Liver (tissue), 9 donors: ENCODE results near the gene CPNE8. TPM values are rescaled to one million over a fixed set of nuclear protein-coding genes. Genes with fewer than 3 reads are reported as not detected.

ENCODE experiments used
- DNase-seq: peaks from one replicate; pipeline ENCODE4 v3.0.0-alpha.2; 2017; ENCODE audit warnings: low spot score
- H3K27ac ChIP-seq, 2 donors: one replicate each; pipeline ENCODE4 v1.7.0; 2013; ENCODE audit warnings: inconsistent platforms in 2 of 2, low read length in 2 of 2, control low read depth in 1 of 2, low read depth in 1 of 2, mild to moderate bottlenecking in 1 of 2
- H3K27me3 ChIP-seq, 4 donors: one replicate each; pipeline versions ENCODE4 v1.6.1 to v1.7.0; 2013; ENCODE audit warnings: low read length in 3 of 4, inconsistent platforms in 1 of 4, mild to moderate bottlenecking in 1 of 4, moderate library complexity in 1 of 4; ENCODE audit not compliant: control insufficient read depth in 4 of 4, insufficient read depth in 4 of 4
- H3K36me3 ChIP-seq, 4 donors: one replicate each; pipeline versions ENCODE4 v1.6.1 to v1.7.0; 2013; ENCODE audit warnings: low read length in 3 of 4, mild to moderate bottlenecking in 3 of 4, low read depth in 1 of 4, moderate library complexity in 1 of 4; ENCODE audit not compliant: control insufficient read depth in 4 of 4, insufficient read depth in 3 of 4
- H3K4me1 ChIP-seq, 4 donors: one replicate each; pipeline versions ENCODE4 v1.6.1 to v1.7.0; 2013; ENCODE audit warnings: low read length in 3 of 4, mild to moderate bottlenecking in 3 of 4, moderate library complexity in 1 of 4; ENCODE audit not compliant: control insufficient read depth in 4 of 4, insufficient read depth in 4 of 4
- H3K4me3 ChIP-seq, 3 donors: one replicate each; pipeline versions ENCODE4 v1.6.1 to v1.7.0; 2013; ENCODE audit warnings: low read length in 3 of 3, control low read depth in 1 of 3, low read depth in 1 of 3, mild to moderate bottlenecking in 1 of 3
- H3K9ac ChIP-seq, 2 donors: one replicate each; pipeline ENCODE4 v1.7.0; 2013; ENCODE audit warnings: low read length in 2 of 2, mild to moderate bottlenecking in 2 of 2, moderate library complexity in 2 of 2, control low read depth in 1 of 2, low read depth in 1 of 2
- H3K9me3 ChIP-seq, 4 donors: one replicate each; pipeline versions ENCODE4 v1.6.1 to v1.7.0; 2013; ENCODE audit warnings: low read length in 3 of 4; ENCODE audit not compliant: control insufficient read depth in 4 of 4
- ATF3 ChIP-seq: IDR thresholded peaks from 2 replicates; pipeline ENCODE4 v1.6.1; 2016; ENCODE audit warnings: antibody characterized with exemption
- CTCF ChIP-seq: fragments of 150-350 bp; IDR thresholded peaks from 2 replicates; pipeline ENCODE4 v1.5.1; 2017; ENCODE audit warnings: improper control_type of control experiment, low read depth, low read length; ENCODE audit not compliant: missing input control
- EGR1 ChIP-seq, 2 donors: IDR thresholded peaks; 2 replicates each; pipeline ENCODE4 v1.6.1; 2016 to 2018; ENCODE audit warnings: antibody characterized with exemption in 2 of 2, low read depth in 2 of 2
- FOXA1 ChIP-seq: IDR thresholded peaks from 2 replicates; pipeline ENCODE4 v1.6.1; 2016; ENCODE audit warnings: antibody characterized with exemption
- FOXA2 ChIP-seq: IDR thresholded peaks from 2 replicates; pipeline ENCODE4 v1.6.1; 2016; ENCODE audit warnings: antibody characterized with exemption
- GABPA ChIP-seq, 2 donors: IDR thresholded peaks in 1 of 2; conservative IDR thresholded peaks in 1 of 2; 2 replicates each; pipeline ENCODE4 v1.6.1; 2016; ENCODE audit warnings: antibody characterized with exemption in 2 of 2, mild to moderate bottlenecking in 1 of 2, moderate library complexity in 1 of 2
- HNF4A ChIP-seq, 2 donors: conservative IDR thresholded peaks; 2 replicates each; pipeline ENCODE4 v1.6.1; 2016; ENCODE audit warnings: antibody characterized with exemption in 2 of 2, mild to moderate bottlenecking in 2 of 2
- HNF4G ChIP-seq: IDR thresholded peaks from 2 replicates; pipeline ENCODE4 v1.6.1; 2016; ENCODE audit warnings: antibody characterized with exemption
- JUND ChIP-seq, 2 donors: IDR thresholded peaks; 2 replicates each; pipeline ENCODE4 v1.6.1; 2016; ENCODE audit warnings: antibody characterized with exemption in 2 of 2
- MAX ChIP-seq: IDR thresholded peaks from 2 replicates; pipeline ENCODE4 v1.6.1; 2016; ENCODE audit warnings: antibody characterized with exemption
- NR2F2 ChIP-seq: IDR thresholded peaks from 2 replicates; pipeline ENCODE4 v1.6.1; 2016; ENCODE audit warnings: antibody characterized with exemption
- RAD21 ChIP-seq, 2 donors: IDR thresholded peaks; 2 replicates each; pipeline ENCODE4 v1.6.1; 2016; ENCODE audit warnings: antibody characterized with exemption in 2 of 2, mild to moderate bottlenecking in 2 of 2
- RXRA ChIP-seq, 2 donors: IDR thresholded peaks; 2 replicates each; pipeline ENCODE4 v1.6.1; 2017 to 2018; ENCODE audit warnings: antibody characterized with exemption in 2 of 2, mild to moderate bottlenecking in 1 of 2
- SP1 ChIP-seq: IDR thresholded peaks from 2 replicates; pipeline ENCODE4 v1.6.1; 2018; ENCODE audit warnings: antibody characterized with exemption, mild to moderate bottlenecking
- TAF1 ChIP-seq: conservative IDR thresholded peaks from 2 replicates; pipeline ENCODE4 v1.6.1; 2016; ENCODE audit warnings: antibody characterized with exemption, mild to moderate bottlenecking
- YY1 ChIP-seq: IDR thresholded peaks from 2 replicates; pipeline ENCODE4 v1.6.1; 2016; ENCODE audit warnings: antibody characterized with exemption, mild to moderate bottlenecking
- ZBTB33 ChIP-seq: IDR thresholded peaks from 2 replicates; pipeline ENCODE4 v1.6.1; 2016; ENCODE audit warnings: antibody characterized with exemption
- WGBS: extraction: QIAGEN DNeasy Blood & Tissue Kit; methylation state at CpG from one replicate; pipeline ENCODE4 v1.1.7; 2013; 5-methylcytosine and 5-hydroxymethylcytosine counted together
- polyA plus RNA-seq, 2 donors: library from polyadenylated mRNA; stranded (reverse) in 1 of 2; unstranded in 1 of 2; fragments of 200-250 nt in 1 of 2; fragments of >200 nt in 1 of 2; fragmentation: Nextera tagmentation in 1 of 2; extraction: Ambion mirVana in 1 of 2; gene quantifications; one replicate each; pipeline versions ENCODE4 v1.2.1 to v1.2.3, GENCODE V29; 2013 to 2015
- total RNA-seq, 2 donors: library from RNA; depleted of rRNA; stranded (reverse); fragments of >200 nt; gene quantifications; one replicate each; pipeline ENCODE4 v1.2.3, GENCODE V29; 2014
- TF ChIP-seq, protein P1 (sequence below): IDR thresholded peaks from 2 replicates; pipeline ENCODE4 v1.6.1; 2016; ENCODE audit warnings: antibody characterized with exemption, mild to moderate bottlenecking
- donor health status: healthy.
- donor health status: healthy.
- donor health status: healthy.
- donor health status: healthy.
- donor health status: healthy.

The CPNE8 gene
- total and polyA plus RNA-seq, 4 donors: 4.2 to 27.4 (median 10.9) TPM

DNA sequence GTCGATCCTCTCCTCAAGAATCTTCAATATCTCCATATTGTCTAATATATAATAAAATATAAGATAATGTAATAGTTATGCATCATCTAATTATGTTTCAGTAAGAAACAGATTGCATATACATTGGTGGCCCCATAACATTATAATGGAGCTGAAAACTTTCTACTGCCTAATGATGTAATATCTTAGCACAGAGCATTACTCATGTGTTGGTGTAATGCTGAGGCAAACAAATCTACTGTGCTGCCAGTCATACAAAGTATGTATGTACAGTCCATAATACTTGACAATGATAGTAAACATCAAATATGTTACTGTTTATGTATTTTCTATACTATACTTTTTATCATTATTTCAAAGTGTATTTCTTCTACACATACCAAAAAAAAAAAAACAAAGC, 128.7 kb downstream of the CPNE8 start:
- peaks cover 0 to 4% (median 1%) of the 10 kb centered on the region in 4 donors for H3K36me3 ChIP-seq
- no peak for DNase-seq
- H3K4me3 ChIP-seq: no peak overlapping the region
- peaks cover 0 to 6% (median 0%) of the 10 kb centered on the region in 4 donors for H3K4me1 ChIP-seq
- H3K9ac ChIP-seq: no peak overlapping the region
- no peak overlapping the region for H3K27ac ChIP-seq
- TF ChIP-seq, protein P1, sequence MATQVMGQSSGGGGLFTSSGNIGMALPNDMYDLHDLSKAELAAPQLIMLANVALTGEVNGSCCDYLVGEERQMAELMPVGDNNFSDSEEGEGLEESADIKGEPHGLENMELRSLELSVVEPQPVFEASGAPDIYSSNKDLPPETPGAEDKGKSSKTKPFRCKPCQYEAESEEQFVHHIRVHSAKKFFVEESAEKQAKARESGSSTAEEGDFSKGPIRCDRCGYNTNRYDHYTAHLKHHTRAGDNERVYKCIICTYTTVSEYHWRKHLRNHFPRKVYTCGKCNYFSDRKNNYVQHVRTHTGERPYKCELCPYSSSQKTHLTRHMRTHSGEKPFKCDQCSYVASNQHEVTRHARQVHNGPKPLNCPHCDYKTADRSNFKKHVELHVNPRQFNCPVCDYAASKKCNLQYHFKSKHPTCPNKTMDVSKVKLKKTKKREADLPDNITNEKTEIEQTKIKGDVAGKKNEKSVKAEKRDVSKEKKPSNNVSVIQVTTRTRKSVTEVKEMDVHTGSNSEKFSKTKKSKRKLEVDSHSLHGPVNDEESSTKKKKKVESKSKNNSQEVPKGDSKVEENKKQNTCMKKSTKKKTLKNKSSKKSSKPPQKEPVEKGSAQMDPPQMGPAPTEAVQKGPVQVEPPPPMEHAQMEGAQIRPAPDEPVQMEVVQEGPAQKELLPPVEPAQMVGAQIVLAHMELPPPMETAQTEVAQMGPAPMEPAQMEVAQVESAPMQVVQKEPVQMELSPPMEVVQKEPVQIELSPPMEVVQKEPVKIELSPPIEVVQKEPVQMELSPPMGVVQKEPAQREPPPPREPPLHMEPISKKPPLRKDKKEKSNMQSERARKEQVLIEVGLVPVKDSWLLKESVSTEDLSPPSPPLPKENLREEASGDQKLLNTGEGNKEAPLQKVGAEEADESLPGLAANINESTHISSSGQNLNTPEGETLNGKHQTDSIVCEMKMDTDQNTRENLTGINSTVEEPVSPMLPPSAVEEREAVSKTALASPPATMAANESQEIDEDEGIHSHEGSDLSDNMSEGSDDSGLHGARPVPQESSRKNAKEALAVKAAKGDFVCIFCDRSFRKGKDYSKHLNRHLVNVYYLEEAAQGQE: no peak
- TF ChIP-seq EGR1 (IDR thresholded peaks at IDR 0.05; ENCODE audit: low read depth in 2 of 2): no peak
- no peak for TF ChIP-seq HNF4G
- TF ChIP-seq GABPA (IDR thresholded peaks at IDR 0.05 in 1 of 2, conservative IDR thresholded peaks at IDR 0.05 in 1 of 2): no peak
- TF ChIP-seq FOXA2: no peak
- TF ChIP-seq RAD21 (IDR thresholded peaks at IDR 0.05): no peak
- TF ChIP-seq SP1: no peak
- TF ChIP-seq HNF4A (conservative IDR thresholded peaks at IDR 0.05): no peak
- no peak for TF ChIP-seq TAF1
- TF ChIP-seq RXRA (IDR thresholded peaks at IDR 0.05): no peak
- no peak for TF ChIP-seq FOXA1
- TF ChIP-seq ZBTB33: no peak
- no peak for TF ChIP-seq CTCF
- no peak for TF ChIP-seq NR2F2
- no peak for TF ChIP-seq MAX
- TF ChIP-seq YY1: no peak
- TF ChIP-seq ATF3: no peak
- TF ChIP-seq JUND (IDR thresholded peaks at IDR 0.05): no peak
- 100% methylated on average over 1 of the region's 1 CpG for WGBS
- H3K9me3 ChIP-seq: no peaks in the 10 kb centered on the region
- H3K27me3 ChIP-seq: no peaks in the 10 kb centered on the region

GRCh38 chr12:38775457-38775856, 129.9 kb downstream of the CPNE8 start:
- no peaks in the 10 kb centered on the region for H3K27me3 ChIP-seq
- DNase-seq: no peak
- H3K9me3 ChIP-seq: no peaks in the 10 kb centered on the region
- no peak overlapping the region for H3K9ac ChIP-seq
- no peak overlapping the region for H3K4me3 ChIP-seq
- H3K4me1 ChIP-seq: peaks cover 0 to 6% (median 0%) of the 10 kb centered on the region in 4 donors
- peaks cover 0 to 4% (median 1%) of the 10 kb centered on the region in 4 donors for H3K36me3 ChIP-seq
- no peak overlapping the region for H3K27ac ChIP-seq
- TF ChIP-seq MAX (no peak), RAD21 (IDR thresholded peaks at IDR 0.05) (no peak), ATF3 (no peak), HNF4A (conservative IDR thresholded peaks at IDR 0.05) (no peak), ZBTB33 (no peak)
- TF ChIP-seq, protein P1: no peak
